ENCODE results near the gene FLNB. TPM values are rescaled to one million over a fixed set of nuclear protein-coding genes. Genes with fewer than 3 reads are reported as not detected.

The FLNB gene
- total RNA-seq, 4 donors from 2014 or later = 282 to 707 (median 563) TPM

- Histone ChIP-seq H3K36me3 (peaks cover 0 to 1% (median 0%) of the 10 kb centered on the region in 4 donors), H3K27me3 (no peaks in the 10 kb centered on the region), H3K9me3 (no peaks in the 10 kb centered on the region), H3K27ac (peak overlapping the region; percentile 68 to 83 (median 76)), H3K4me1 (peaks cover 28 to 62% (median 47%) of the 10 kb centered on the region in 4 donors), H3K4me3 (no peak overlapping the region)
- WGBS, 2 donors (ENCODE audit: low coverage in 1 of 2) = 50 to 80% methylated on average over 2 to 3 of the region's 3 CpGs
- DNase-seq = no peak
- in situ Hi-C loops (cut with MboI; ENCODE audit: low pct_ligation_motif_present in 1 of 4, low pct_unique_long_range_greater_than_20kb in 1 of 4, low sequenced_read_pairs in 3 of 4) (loop anchor here in 1 of 4 donors (25.0 kb wide), 1 partner anchor 236 kb away; no protein-coding TSS in a partner anchor), intact Hi-C loops (cut with DNase I; ENCODE audit: low total_unique reads) (no loop called here)
- TF ChIP-seq POLR2A (IDR thresholded peaks at IDR 0.05) (no peak), POLR2AphosphoS5 (IDR thresholded peaks at IDR 0.05) (no peak), EP300 (IDR thresholded peaks at IDR 0.05; ENCODE audit: low read depth) (no peak), CTCF (IDR thresholded peaks at IDR 0.05) (no peak)
Observed at GRCh38 chr3:58176185-58176530, 167.9 kb downstream of the FLNB start.

GRCh38 chr3:58176827-58177489 is 168.7 kb downstream of the FLNB start:
- Histone ChIP-seq H3K4me1 (peaks cover 28 to 66% (median 47%) of the 10 kb centered on the region in 4 donors), H3K27me3 (no peaks in the 10 kb centered on the region), H3K4me3 (no peak overlapping the region), H3K9me3 (no peaks in the 10 kb centered on the region), H3K36me3 (no peaks in the 10 kb centered on the region), H3K27ac (peak overlapping the region in 2 of 4 donors; percentile 50 to 78)
- intact Hi-C loops (cut with DNase I; ENCODE audit: low total_unique reads) = no loop called here
- in situ Hi-C loops (cut with MboI; ENCODE audit: low pct_ligation_motif_present in 1 of 4, low pct_unique_long_range_greater_than_20kb in 1 of 4, low sequenced_read_pairs in 3 of 4) = loop anchor here in 1 of 4 donors (25.0 kb wide), 1 partner anchor 235 kb away; no protein-coding TSS in a partner anchor
- 88 to 91% methylated on average over 7 to 10 of the region's 10 CpGs for WGBS, 2 donors (ENCODE audit: low coverage in 1 of 2)
- TF ChIP-seq POLR2A (IDR thresholded peaks at IDR 0.05) = no peak
- TF ChIP-seq CTCF (IDR thresholded peaks at IDR 0.05) = no peak
- TF ChIP-seq EP300 (IDR thresholded peaks at IDR 0.05; ENCODE audit: low read depth) = no peak
- no peak for TF ChIP-seq POLR2AphosphoS5 (IDR thresholded peaks at IDR 0.05)
- no peak for DNase-seq

- no peak for TF ChIP-seq POLR2AphosphoS5 (IDR thresholded peaks at IDR 0.05)
- TF ChIP-seq CTCF (IDR thresholded peaks at IDR 0.05) = peak; percentile 90 to 97 (median 96)
- no peak for TF ChIP-seq POLR2A (IDR thresholded peaks at IDR 0.05)
- TF ChIP-seq EP300 (IDR thresholded peaks at IDR 0.05; ENCODE audit: low read depth) = no peak
- H3K27ac ChIP-seq = peak overlapping the region in 3 of 4 donors; percentile 4 to 50 (median 15)
- 0 to 9% methylated on average over 3 to 40 of the region's 46 CpGs for WGBS, 2 donors (ENCODE audit: low coverage in 1 of 2)
- in situ Hi-C loops (cut with MboI; ENCODE audit: low pct_ligation_motif_present in 1 of 4, low pct_unique_long_range_greater_than_20kb in 1 of 4, low sequenced_read_pairs in 3 of 4) (loop anchor here in 1 of 4 donors (25.0 kb wide), 1 partner anchor 234 kb away; no protein-coding TSS in a partner anchor), intact Hi-C loops (cut with DNase I; ENCODE audit: low total_unique reads) (loop anchor here (2.0 kb wide), 1 partner anchor 123 kb away; no protein-coding TSS in a partner anchor)
- peaks cover 28 to 62% (median 45%) of the 10 kb centered on the region in 4 donors for H3K4me1 ChIP-seq
- H3K36me3 ChIP-seq = no peaks in the 10 kb centered on the region
- peak overlapping the region; percentile 18 to 38 (median 34) for H3K4me3 ChIP-seq
- DNase-seq = peak; percentile 94
- no peaks in the 10 kb centered on the region for H3K9me3 ChIP-seq
- H3K27me3 ChIP-seq = no peaks in the 10 kb centered on the region
Observed at GRCh38 chr3:58177747-58178527, 169.7 kb downstream of the FLNB start.
